Stimulated activated CD8-positive, alpha-beta memory T cell treated with anti-CD3 and anti-CD28 coated beads, Interleukin-2, amount 100 ng/mL, for 48 hours (primary cell): ENCODE data around the gene PHC2.

Source experiments
- DNase-seq, 2 donors: peaks; one replicate each; pipeline ENCODE4 v3.0.0-alpha.2; 2020; ENCODE audit warnings: low read depth in 2 of 2

PHC2 gene

GRCh38 chr1:33425900-33426299 lies 5.0 kb downstream of the PHC2 start:
- no peak for DNase-seq

- DNase-seq: no peak
Observed at GRCh38 chr1:33424610-33425009, 6.3 kb downstream of the PHC2 start.

GRCh38 chr1:33424205-33424604 lies 6.7 kb downstream of the PHC2 start:
- no peak for DNase-seq

- DNase-seq: no peak
Observed at GRCh38 chr1:33420870-33421775, 9.8 kb downstream of the PHC2 start.

- DNase-seq: no peak
Observed at GRCh38 chr1:33418811-33419210, 12.1 kb downstream of the PHC2 start.

- DNase-seq: no peak
Observed at GRCh38 chr1:33414879-33415278, 16.0 kb downstream of the PHC2 start.

GRCh38 chr1:33410091-33410701 lies 20.7 kb downstream of the PHC2 start:
- DNase-seq: no peak

- no peak for DNase-seq
Observed at GRCh38 chr1:33408093-33408436, 22.8 kb downstream of the PHC2 start.

- DNase-seq: no peak
Observed at GRCh38 chr1:33407352-33408092, 23.4 kb downstream of the PHC2 start.

GRCh38 chr1:33402206-33402605 lies 28.7 kb downstream of the PHC2 start:
- no peak for DNase-seq

- no peak for DNase-seq
Observed at GRCh38 chr1:33401471-33401870, 29.4 kb downstream of the PHC2 start.

- DNase-seq: no peak
Observed at GRCh38 chr1:33400153-33400911, 30.6 kb downstream of the PHC2 start.

GRCh38 chr1:33399375-33399774 lies 31.5 kb downstream of the PHC2 start:
- DNase-seq: no peak

GRCh38 chr1:33397994-33398393 lies 32.9 kb downstream of the PHC2 start:
- DNase-seq: no peak

GRCh38 chr1:33397125-33397506 lies 33.8 kb downstream of the PHC2 start:
- no peak for DNase-seq

- DNase-seq: no peak
Observed at GRCh38 chr1:33396188-33397124, 34.4 kb downstream of the PHC2 start.

GRCh38 chr1:33394770-33395169 lies 36.1 kb downstream of the PHC2 start:
- no peak for DNase-seq

- DNase-seq: no peak
Observed at GRCh38 chr1:33393991-33394390, 36.9 kb downstream of the PHC2 start.

GRCh38 chr1:33393524-33393923 lies 37.4 kb downstream of the PHC2 start:
- DNase-seq: no peak

GRCh38 chr1:33392639-33393038 lies 38.3 kb downstream of the PHC2 start:
- DNase-seq: no peak

GRCh38 chr1:33392206-33392605 lies 38.7 kb downstream of the PHC2 start:
- no peak for DNase-seq
